NT2/D1 (cell line): ENCODE data around the gene CTPS1.

Source experiments
- YY1 ChIP-seq: IDR thresholded peaks from 2 replicates; pipeline ENCODE4 v1.6.1; 2011; ENCODE audit not compliant: insufficient read length, insufficient read depth
- ZNF274 ChIP-seq: IDR thresholded peaks from 2 replicates; pipeline ENCODE4 v1.6.1; 2011; ENCODE audit warnings: mild to moderate bottlenecking, low read depth, low read length

- no peak for TF ChIP-seq YY1
- TF ChIP-seq ZNF274, result no peak
Measured at GRCh38 chr1:41045740-41046139, 66.2 kb downstream of the CTPS1 start.
